GM21717 (cell line): ENCODE measurements around the gene MSANTD1.

Experiments
- ATAC-seq: cut with Tn5 transposase; IDR thresholded peaks from one replicate; pipeline ENCODE4 v1.9.1; 2021; ENCODE audit warnings: mild to moderate bottlenecking, moderate library complexity; ENCODE audit not compliant: unreplicated experiment

MSANTD1 gene

DNA sequence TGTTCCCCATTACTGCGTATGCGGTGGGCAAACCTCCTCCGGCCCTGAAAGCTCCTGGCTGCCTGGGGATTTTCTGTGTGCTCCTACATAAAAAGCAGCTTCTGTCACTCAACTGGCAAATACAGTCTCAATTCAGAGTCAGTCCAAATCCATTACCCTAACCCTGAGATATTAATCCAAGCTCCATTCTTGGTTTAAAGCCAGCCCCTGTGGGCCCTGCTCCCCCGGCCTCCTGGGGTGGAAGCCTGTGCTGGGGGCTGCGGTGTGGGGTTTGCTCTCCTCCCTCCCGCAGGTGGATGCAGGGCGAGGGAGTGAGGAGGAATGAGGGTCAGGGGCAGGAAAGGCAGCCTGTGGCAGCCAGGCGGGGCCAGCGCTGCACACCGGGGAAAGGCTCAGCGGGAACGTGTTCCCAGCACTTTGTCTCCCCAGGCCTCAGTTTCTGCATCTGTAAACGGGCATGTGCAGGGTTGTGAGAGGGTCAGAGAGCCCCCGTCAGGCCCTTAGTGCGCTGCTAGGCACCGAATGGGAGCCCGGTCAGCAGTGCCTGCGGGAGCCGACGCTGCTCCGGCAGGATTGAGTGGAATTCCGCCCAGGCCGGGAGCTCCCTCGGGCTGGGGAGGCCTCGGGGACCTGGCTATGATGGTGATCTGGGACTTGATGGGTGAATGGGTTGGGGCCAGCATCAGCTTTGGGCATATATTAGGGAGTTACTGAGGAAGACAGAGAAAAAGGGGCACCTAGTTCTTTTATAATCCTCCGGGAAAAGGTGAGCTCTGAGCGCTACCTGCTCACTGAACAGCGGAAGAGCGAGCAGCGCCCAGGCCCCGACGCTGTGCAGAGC lies 37.6 kb downstream of the MSANTD1 start:
- no peak for ATAC-seq

DNA sequence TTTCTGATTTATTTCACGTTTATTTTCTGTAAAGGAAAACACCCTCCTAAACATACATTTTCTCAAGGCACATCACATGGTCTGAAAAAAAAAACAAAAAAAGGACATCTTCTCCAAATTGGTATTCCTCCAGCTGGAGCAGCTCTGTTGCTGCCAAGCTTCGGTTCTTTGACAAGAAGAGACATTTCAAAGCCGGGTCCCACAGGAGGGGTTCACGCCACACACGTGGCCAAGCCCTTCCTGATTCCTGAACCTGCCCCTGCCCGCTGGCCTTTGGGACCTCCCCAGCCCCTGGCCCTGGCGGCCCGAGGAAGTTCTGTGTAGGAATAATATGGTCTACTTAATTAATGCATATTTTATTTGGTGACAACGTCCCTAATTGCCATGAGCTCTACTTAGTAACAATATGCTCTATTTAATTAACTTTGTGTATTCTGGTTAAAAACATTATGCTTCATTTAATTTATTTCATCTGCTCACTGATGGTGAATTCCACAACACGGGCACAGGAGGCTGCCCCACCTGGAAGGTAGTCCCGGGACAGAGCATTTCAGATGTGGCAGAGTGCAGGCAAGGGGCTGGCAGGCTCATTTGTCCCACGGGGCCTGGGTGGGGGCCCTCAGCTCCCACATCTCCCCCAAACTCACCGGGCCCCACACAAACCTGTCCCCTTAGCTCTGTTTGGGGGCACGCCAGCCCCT lies 38.5 kb downstream of the MSANTD1 start:
- no peak for ATAC-seq

DNA sequence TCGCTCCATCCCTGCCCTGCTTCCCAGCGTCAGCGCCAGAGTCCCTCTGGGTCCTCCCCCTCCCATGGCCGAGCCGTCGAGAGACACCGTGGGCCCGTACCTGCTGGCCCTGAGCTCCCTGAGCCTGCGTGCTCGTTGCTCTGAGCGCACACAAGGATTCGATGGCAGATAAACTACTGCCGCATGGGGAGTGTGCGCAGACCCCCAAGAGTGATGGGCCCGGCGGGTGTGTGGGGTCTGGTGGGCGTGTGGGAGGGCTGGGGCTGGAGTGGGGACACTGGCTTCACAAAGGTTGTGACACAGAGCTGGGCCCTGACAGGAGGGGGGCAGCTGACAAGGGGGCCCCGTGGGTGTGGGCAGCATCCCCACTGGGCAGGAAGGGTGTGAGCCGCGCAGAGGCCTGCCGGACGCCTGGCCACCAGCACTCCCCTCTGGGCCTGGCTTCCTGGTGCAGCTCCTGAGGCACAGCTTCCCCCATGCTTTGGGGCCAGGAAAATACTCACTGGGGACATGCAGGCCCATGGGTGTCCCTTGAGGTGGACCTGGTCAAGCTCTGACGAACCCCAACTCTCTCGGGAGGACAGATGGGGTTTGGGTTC lies 39.1 kb downstream of the MSANTD1 start:
- ATAC-seq: no peak

DNA sequence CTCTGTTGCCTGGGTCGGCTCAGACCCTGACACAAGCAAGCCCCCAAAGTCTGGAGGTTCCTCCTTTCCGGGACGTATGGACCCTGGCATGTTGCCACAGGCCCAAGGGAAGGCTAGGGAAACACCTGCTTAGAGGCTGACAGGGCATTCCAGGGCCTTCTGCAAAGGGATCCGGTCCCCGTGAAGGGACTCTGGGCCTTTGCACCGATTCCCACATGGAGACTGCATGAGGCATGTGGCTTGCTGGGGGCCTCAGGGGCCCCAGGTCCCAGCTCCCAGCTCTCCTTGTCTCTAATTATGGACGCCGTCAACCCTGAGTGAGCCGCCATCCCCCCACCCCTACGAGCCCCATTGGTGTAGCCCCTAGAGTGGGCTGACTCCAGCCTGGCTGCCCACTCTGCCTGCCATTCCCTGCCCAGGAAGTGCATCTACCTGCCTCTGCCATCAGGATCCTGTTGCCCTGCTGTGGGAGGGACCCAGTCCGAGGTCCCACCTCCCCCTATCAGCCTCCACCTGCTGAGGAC lies 39.7 kb downstream of the MSANTD1 start:
- no peak for ATAC-seq

DNA sequence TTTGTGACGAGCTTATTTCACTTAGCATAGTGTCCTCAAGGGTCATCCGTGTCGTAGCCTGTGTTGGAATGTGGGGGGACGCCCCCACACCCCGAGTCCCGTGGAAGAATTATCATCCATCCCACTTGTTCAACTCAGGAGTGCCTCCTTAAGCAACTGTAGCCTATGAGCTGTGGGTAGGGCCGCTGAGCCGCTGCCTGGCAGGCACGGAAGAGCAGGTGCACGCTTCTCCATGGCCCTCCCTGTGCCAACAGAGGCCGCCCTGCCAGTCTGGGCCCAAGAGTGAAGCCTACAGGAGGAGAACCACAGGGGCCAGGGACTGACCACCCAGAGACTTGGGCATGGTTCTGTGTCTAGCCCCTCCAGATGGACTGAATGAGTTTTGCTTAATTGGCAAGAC lies 41.5 kb downstream of the MSANTD1 start:
- ATAC-seq: no peak

DNA sequence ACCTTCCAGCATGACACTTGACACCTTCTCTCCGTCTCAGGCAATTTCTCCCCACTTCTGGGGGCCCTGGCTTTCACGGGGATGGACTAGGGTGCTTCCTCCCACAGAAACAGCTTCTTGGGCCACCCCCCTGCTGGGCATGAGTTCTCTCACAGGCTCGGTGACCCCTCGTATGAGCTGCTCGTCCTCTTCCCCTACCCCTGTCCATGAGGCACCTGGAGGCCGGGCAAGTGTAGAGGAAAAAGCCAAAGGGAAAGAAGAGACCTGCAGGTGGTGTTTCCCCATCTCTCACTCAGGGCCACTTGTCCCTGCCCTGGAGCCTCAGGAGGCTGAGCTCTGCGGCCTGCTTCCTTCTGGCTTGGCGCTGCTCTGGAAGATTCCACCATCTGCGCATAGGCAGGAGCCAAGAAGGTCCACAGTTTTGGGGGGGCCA lies 41.9 kb downstream of the MSANTD1 start:
- ATAC-seq: no peak

DNA sequence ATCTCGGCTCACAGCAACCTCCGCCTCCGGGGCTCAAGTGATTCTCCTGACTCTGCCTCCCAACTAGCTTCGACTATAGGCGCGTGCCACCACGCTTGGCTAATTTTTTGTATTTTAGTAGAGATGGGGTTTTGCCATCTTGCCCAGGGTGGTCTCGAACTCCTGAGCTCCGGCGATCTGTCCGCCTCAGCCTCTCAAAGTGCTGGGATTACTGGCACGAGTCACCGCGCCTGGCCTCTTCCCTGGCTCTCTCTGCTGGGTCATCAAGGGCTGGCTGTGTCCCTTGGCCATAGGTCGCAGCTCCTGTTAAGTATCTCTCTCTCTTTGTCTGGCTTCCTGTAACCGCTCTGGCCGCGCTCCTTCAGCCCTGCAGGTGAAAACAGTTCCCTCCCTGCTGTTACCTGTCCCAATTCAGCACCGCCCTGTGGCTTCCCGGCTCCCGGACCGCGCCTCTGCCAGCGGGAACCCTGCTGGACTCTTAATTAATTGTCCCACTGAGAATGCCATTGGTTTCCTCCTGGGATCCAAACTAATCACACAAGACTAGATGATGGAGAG lies 42.5 kb downstream of the MSANTD1 start:
- ATAC-seq: no peak

DNA sequence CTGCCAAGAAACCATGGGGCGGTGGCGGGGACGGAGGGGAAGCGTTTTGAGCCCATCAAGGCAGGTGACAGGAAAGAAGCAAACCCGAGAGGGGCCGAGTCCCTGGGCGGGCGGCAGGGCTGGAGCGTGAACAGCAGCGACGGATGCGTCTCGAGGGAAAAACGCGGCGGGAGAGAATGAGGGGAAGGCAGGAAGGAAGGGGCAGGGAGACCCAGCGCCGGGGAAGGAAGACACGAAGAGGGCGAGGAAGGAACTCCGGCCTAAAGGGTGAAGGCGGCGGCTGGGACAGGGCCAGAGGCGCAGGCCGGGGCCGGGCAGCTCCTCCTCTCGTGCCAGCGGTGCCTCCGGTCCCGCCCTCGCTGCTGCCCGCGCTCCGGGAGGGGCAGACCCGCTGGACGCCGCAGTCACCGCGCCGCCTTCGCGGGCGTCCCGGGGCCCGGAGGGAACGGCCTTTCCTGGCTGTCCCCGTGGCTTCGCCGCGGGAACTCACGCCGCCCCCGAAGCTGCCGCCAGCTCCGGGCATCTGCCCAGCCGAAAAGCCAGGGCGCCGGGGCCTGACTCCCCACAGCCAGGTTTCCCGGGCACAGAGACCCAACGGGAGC lies 43.1 kb downstream of the MSANTD1 start:
- peak; percentile 15 for ATAC-seq

DNA sequence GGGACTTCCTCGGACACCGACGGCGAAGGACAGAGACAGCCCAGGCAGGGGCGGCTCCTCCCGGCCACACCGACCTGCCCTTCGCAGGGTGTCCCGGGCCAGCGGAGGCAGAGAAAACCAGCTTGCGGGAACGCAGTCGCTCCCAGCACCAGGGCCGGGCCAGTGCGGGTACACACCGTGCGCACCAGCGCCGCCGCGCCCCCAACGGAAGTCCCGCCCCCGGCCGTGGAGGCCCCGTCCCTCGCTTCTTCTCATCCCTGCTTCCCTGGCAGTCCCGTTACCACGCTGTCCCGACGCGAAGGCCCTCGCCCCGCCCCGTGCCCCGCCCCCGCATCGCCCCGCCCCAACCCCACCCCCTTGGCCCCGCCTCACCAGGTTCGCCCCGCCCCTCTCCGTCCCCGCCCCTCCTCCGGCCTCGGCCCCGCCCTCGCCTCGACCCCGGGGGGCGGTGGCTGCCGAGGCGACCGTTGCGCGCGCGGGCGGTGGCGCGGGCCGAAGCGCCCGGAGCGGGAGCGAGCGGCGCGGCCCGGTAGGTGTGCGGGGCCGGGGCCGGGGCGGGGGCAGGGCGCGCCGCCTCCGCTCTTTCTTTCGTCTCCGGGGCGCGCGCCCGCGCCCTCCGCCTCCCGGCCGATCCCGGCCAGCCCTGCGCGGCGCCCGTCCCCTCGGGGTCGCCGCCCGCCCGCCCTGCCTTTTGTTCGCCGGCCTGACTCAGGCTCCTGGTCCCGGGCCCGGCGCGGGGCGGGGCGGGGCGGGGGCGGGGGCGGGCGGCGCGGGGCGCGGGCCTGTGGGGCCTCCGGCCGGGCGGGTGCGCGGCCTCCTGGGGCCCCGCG lies 43.8 kb downstream of the MSANTD1 start, which contains the start of gene RGS12:
RGS12 (plus strand) TSS at position 451 of the 830 bp plus-strand sequence. CDS start 23,150 bp downstream, outside the sequence.
- peak; percentile 86 for ATAC-seq

DNA sequence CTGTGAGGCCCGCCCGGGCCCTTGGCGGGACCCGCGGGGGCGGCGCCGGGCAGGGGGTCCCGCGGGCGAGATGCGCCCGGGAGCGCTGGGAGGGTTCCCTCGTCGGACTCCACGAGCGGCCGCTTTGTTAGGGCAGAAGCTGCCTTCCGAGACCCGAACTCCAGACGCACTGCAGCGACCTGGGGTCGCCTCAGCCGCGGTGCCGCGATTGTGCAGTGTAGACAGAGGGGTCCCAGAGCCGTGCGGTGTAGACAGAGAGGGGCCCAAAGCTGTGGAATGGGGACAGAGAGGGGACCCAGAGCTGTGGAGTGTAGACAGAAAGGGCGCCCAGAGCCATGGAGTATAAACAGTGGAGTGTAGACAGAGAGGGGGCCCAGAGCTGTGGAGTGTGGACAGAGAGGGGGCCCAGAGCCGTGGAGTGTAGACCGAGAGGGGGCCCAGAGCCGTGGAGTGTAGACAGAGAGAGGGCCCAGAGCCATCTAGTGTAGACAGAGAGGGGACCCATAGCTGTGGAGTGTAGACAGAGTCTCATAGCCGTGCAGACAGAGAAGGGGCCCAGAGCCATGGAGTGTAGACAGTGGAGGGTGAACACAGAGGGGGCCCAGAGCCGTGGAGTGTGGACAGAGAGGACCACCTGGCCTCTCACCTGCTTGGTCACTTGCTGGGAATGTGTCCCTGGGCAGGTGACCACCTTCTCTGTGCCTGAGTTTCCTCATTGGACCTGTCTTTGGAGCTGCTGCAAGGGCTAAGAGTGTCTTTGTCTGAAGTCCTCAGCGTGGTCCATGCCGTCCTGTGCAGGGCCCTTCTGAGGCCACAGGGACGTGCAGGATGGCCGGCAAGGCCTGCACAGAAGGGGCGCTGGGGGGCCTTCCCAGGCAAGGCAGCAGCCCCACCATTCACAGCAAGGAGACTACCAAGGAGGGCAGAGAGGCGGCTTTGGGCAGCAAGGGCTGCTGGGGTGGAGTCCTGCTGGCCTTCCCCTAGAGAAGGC lies 44.7 kb downstream of the MSANTD1 start:
- ATAC-seq: no peak

DNA sequence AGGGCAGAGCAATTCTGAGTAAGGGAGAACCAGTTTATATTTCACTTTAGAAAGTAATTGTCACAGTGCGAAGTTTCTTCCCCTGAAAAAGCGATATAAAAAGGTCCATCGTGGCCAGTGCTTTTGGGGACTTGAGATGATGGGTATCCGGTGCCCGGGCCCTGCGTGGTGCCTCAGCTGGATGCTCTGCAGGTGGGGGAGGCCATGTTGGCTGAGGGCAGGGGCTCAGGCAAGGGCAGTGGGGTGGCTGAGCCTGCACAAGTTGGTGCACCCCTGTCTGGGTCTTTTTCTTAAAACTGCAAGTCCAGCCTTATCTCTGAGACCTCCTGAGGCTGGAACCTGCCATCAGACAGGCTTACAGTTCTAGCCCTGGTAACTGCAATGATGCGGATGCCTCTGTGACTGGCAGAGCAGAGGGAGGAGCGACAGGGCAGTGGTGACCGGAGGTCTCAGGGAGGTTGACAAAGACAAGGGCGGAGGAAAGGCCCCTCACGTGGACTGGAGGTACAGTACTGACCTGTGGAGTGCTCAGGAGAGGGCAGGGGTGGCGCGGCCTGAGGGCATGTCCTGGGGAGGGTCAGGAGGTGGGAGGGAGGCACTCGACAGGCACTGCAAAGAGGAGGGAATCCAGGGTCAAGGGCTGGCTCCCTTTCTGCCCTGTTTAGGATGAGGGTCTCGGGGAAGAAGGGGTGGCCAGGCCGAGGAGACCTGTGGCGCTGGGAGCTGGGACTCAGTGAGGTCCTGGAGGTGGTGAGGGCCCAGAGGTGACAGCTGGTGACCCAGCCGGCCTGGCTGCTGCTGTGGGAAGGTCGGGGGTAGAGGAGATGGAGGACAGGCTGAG lies 45.7 kb downstream of the MSANTD1 start:
- no peak for ATAC-seq

DNA sequence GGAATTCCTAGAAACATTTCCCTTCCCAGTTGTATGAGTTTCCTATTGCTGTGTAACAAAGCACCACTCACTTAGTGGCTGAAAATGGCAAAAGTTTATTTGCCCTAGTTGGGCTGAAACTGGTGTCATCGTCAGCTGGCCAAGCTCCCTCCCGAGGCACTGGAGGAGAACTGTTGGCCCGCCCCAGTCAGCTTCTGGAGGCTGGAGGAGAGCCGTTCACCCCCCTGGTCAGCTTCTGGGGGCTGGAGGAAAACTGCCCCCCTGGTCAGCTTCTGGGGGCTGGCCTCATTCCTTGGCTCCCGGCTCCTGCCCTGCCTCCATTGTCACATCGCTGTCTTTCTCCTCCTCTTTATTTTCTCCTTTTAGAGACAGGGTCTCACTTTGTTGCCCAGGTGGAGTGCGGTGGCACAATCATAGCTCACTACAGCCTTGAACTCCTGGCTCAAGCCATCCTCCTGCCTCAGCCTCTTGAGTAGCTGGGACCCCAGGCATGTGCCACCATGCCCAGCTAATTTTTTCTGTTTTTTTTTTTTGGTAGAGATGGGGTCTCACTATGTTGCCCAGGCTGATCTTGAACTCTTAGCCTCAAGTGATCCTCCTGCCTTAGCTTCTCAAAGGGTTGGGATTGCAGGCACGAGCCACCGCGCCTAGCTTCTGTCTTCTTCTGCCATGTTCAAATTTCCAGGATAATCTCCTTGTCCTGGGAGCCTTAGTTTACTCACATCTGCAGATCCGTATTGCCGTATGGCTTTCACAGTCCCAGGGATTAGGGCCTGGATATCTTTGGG lies 47.1 kb downstream of the MSANTD1 start:
- ATAC-seq: no peak

DNA sequence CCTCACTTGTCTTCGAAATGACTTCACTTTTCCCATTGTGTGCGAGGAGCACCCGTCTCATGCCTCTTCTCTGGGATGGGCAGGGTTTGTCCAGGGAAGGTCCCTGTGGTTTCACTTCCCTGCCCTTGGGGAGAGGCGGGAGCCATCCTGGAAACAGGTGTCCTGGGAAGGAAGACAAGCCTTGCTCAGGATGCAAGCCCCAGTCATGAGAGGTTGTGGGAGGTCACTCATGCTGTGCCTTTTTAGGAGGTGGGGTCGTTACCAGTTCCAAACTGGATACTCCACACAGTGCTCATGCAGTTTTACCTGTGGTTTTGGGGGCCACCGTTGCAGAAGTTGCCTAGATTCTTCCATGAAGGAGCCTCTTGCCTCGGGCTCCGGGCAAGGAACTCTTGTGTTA lies 47.7 kb downstream of the MSANTD1 start:
- no peak for ATAC-seq

DNA sequence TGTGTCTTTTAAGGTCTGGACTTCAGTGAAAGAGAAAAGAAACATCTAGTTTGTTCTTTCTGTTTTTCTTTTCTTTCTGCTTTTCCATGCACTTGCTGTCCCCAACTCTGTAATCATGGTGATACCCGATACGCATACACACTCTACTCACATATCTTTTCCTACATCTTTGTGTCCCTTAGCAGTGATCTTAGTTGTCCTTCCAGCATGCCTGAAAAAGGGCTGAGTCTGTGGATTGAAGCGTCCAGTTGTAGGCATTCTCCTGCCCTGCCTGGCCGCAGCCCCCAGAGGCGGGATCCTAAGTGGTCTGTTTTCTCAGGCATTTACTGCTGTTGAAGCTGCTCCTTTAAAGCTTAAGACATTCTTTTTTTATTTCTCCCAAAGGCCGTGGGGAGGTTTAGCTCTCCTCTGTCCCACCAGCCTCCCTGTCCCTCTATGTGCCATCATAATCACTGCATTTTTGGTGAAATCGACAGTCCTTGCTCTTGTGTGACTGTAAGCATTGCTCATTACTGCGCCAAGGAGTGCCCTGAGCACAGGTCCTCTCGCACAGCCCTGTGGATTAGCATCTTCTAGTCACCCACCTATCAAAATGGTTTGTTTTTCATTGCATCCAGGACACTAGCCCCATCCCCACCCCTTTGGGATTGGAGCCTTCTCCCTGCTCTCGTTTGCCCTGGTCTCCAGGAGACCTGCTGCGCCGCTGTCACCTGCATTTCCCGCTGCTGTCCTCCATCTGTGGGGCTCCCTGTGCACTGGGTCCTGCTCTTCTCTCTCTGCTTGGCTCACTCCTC lies 48.3 kb downstream of the MSANTD1 start:
- ATAC-seq: no peak

DNA sequence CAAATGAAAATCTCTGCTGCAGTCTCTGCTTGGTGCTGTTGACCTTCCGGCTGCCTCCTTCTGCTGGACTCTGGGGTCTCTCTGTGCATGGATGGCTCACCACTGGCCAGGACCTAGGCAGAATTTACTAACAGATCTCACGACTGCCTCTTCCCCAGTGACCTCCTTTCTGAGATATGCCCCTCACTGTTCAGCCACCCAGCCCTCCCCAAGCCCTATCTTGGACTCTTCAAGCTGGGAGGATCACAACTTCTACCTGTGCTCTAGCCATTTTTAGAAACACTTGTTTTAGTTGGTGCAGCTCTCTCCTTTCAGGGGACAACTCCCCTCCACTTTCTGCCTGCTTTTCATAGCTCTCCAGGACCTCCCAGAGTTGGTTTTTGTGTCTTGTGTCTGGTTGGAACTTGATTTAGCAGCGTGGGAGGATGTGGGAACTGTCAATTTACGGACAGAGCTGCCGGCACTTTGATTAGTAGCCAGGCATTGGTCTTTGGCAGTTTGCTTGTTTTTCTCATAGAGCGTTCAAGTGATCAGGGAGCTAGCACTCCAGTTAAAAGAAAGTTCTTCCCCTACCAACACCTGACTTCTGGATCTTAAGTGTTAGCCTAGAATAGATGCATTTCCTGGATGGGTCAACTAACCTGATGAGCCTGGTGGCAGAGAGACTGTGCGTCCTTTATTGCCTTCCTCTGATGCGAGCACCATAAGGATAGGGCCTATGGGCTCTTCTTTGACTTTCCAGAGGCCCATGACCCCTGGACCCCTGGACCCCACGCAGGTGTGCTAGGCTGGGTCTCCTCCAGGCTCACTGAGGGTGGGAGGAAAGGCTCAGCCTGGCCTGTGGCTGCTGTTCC lies 50.4 kb downstream of the MSANTD1 start:
- no peak for ATAC-seq
